ENCODE data around the gene KCTD10. TPM values are rescaled to one million over a fixed set of nuclear protein-coding genes. Genes with fewer than 3 reads are reported as not detected.

Gene KCTD10
- total RNA-seq, 4 donors from 2014 or later: 38.2 to 88.4 (median 63.6) TPM

GRCh38 chr12:109459247-109459646, 17.9 kb downstream of the KCTD10 start:
- Histone ChIP-seq H3K27me3 (no peaks in the 10 kb centered on the region), H3K27ac (peak overlapping the region; percentile 94 to 97), H3K4me3 (no peak overlapping the region), H3K9me3 (no peaks in the 10 kb centered on the region), H3K36me3 (no peaks in the 10 kb centered on the region), H3K4me1 (peaks cover 34 to 42% of the 10 kb centered on the region in 2 donors)
- DNase-seq: no peak
- intact Hi-C loops (cut with DNase I; ENCODE audit: low total_unique reads): no loop called here
- TF ChIP-seq CTCF (IDR thresholded peaks at IDR 0.05) (no peak), POLR2A (IDR thresholded peaks at IDR 0.05) (no peak)

DNA sequence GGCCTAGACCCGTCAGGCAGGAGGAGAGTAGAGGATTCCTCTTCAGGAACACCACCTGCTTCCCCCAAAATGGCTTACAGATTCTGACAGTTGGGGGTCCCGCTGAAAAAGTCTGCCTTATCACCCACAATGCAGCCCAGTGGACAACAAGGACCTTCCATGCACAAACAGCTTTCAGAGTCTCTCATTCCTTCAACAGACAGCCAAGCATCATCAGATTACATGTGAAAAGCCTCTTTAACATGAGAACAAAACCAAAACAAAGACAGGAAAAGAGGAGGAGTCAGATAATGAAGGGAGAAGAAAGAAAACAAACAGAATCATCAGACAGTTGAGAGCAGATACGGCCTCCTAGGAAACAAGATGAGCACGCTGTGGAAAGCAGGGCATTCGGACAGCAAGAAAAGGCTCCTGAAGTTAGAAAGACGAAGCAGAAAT, 18.3 kb downstream of the KCTD10 start:
- H3K4me1 ChIP-seq: peaks cover 29 to 37% of the 10 kb centered on the region in 2 donors
- H3K36me3 ChIP-seq: no peaks in the 10 kb centered on the region
- H3K9me3 ChIP-seq: no peaks in the 10 kb centered on the region
- H3K4me3 ChIP-seq: no peak overlapping the region
- peak overlapping the region; percentile 94 to 97 for H3K27ac ChIP-seq
- intact Hi-C loops (cut with DNase I; ENCODE audit: low total_unique reads): no loop called here
- no peaks in the 10 kb centered on the region for H3K27me3 ChIP-seq
- no peak for DNase-seq
- TF ChIP-seq POLR2A (IDR thresholded peaks at IDR 0.05): peak in 1 of 2 donors; percentile 25
- TF ChIP-seq CTCF (IDR thresholded peaks at IDR 0.05): no peak

- peak overlapping the region; percentile 94 to 97 for H3K27ac ChIP-seq
- no peak for DNase-seq
- H3K36me3 ChIP-seq: no peaks in the 10 kb centered on the region
- H3K9me3 ChIP-seq: no peaks in the 10 kb centered on the region
- H3K27me3 ChIP-seq: no peaks in the 10 kb centered on the region
- no peak overlapping the region for H3K4me3 ChIP-seq
- TF ChIP-seq CTCF (IDR thresholded peaks at IDR 0.05) (no peak), POLR2A (IDR thresholded peaks at IDR 0.05) (no peak)
- peaks cover 25 to 33% of the 10 kb centered on the region in 2 donors for H3K4me1 ChIP-seq
- intact Hi-C loops (cut with DNase I; ENCODE audit: low total_unique reads): no loop called here
Measured at GRCh38 chr12:109458086-109458485, 19.0 kb downstream of the KCTD10 start.

DNA sequence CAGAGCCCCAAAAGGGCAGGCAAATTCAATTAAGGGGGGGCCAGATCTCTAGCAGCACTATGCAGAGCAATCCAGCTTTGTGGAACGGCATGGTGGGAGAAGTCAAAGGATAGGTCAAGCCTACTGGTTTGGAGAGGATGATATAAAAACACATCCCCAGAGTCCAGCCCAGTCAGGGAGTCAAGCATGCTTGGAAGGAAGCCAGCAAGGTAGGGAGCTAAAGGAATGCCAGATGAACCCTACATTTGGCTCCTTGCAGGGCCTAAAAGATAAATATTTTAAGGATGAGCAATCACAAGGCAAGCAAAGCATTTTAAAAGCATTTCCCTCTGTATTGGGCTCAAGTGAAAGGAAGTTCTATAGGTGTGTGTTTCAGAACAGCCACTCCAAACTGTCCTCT, 21.4 kb downstream of the KCTD10 start:
- Histone ChIP-seq H3K27me3 (no peaks in the 10 kb centered on the region), H3K4me3 (no peak overlapping the region), H3K4me1 (peaks cover 12 to 21% of the 10 kb centered on the region in 2 donors), H3K36me3 (no peaks in the 10 kb centered on the region), H3K9me3 (no peaks in the 10 kb centered on the region), H3K27ac (peak overlapping the region in 1 of 2 donors; percentile 22)
- TF ChIP-seq POLR2A (IDR thresholded peaks at IDR 0.05) (no peak), CTCF (IDR thresholded peaks at IDR 0.05) (no peak)
- intact Hi-C loops (cut with DNase I; ENCODE audit: low total_unique reads): no loop called here
- no peak for DNase-seq

DNA sequence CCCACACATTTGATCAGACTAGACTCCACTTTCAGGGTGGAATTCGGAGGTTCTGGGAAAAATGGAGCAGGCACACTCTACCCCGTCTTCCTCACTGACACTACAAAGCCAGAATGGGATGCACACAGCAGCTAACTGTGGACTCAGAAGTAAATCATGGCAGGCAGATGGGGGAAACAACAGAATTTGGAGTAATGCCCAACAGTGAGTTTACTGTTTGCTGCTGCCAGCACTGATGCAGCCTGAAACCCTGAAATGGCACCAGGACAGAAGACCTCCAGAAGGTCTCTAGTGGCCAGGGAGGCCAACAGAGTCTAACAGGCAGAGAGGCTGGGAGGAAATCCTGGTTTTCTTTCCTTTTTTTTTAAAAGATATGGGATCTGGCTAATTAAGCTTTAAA, 24.6 kb downstream of the KCTD10 start:
- Histone ChIP-seq H3K27me3 (no peaks in the 10 kb centered on the region), H3K4me1 (peaks cover 0 to 4% of the 10 kb centered on the region in 2 donors), H3K9me3 (no peaks in the 10 kb centered on the region), H3K36me3 (no peaks in the 10 kb centered on the region), H3K4me3 (no peak overlapping the region), H3K27ac (peak overlapping the region in 1 of 2 donors; percentile 13)
- intact Hi-C loops (cut with DNase I; ENCODE audit: low total_unique reads): no loop called here
- no peak for TF ChIP-seq CTCF (IDR thresholded peaks at IDR 0.05)
- no peak for TF ChIP-seq POLR2A (IDR thresholded peaks at IDR 0.05)
- DNase-seq: no peak

Data from uterus (tissue), 4 donors.